ENCODE results near the gene CCDC24. TPM values are rescaled to one million over a fixed set of nuclear protein-coding genes. Genes with fewer than 3 reads are reported as not detected.
A peak's percentile ranks its signal among the peaks of the same experiment; 100 is the strongest.

CCDC24 gene
- 1 to 10 TPM; 1.8 to 5.9 (median 3.7) TPM for polyA plus RNA-seq

DNA sequence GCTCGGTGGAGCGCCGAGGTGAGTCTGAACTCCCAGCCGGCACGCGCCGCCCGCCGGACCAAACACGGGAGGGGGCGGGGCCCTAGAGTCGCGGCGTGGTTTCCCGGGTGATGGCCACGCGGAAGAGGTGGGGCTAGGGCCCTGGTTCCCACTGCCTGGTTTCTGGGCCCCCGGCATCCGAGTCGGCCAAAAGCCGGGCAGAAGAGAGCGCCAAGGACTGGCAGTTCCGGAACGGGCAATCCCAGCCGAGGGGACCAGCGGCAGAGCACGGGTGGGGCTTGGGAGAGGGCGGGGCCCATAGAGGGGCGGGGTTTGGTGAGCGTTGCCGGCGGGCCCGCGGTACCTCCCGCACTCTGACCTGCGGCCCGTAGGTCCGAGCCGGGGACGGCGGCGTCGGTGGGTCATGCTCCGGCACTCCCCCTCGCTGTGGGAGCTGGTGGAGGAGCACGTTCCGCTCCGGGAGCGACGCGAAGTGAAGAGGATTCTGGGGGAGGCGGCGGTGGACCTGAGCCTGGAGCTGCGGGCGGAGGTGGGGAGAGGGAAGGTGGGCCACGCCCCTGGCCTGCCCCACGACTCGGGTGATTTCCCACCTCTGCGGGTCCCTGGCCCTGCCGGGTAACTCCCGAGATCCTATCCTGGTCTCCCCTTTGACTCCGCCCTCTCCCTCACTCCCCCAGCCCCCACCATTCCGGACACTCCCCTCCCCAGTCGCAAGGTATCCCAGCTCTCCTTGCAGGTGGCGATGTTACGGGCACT lies at the start of gene CCDC24:
Gene CCDC24, plus strand, starts transcription at position 124 of the 756 bp plus-strand sequence. Its CDS starts 280 bp downstream, at position 404.
- WGBS, 3 donors, result 0 to 1% (median 1%) methylated on average over 49 to 66 of the region's 66 CpGs
- H3K27ac ChIP-seq (ENCODE audit: low read depth, low read length), result no peak within 1 kb of the TSS

DNA sequence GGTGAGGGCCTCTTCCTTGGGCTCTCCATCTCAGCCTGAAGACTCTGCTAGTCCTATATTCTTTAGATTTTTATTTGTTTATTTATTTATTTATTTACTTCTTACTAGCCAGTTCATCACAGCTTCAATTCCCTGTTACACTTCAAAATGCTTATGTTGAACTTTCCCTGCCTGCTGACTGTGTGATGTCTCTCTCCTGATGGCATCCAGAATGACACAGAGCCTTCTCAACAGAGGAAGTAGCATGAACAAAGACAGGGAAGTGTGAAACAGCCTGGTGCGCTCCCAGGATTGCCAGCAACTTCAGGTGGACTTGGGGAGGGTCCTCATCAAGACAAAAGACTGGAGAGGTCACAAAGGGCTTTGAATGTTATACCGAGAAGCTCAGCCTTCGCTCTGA lies 49.0 kb upstream of the CCDC24 start:
- no peak overlapping the region for H3K27ac ChIP-seq (ENCODE audit: low read depth, low read length)
- 80 to 92% (median 91%) methylated on average over 3 of the region's 3 CpGs for WGBS, 3 donors

DNA sequence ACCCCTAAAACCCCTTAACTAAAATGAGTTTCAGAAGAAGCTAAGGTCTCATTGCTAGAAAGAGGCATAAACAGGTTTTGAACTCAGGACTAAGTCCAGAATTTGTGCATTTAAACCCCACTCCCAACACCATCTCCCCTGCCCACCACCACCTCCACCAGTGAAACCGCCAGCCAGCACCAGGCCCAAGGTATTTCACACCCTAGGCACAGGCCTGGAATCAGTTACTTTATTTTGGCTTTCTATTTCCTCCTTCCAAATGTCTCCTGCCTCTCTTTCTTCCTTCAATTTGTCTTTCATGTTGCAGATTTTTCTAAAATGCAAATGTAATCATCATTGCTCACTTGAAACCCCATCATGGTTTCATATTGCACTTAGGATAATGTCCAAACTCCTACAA lies 46.5 kb upstream of the CCDC24 start:
- 92 to 100% (median 93%) methylated on average over 1 of the region's 1 CpG for WGBS, 3 donors
- no peak overlapping the region for H3K27ac ChIP-seq (ENCODE audit: low read depth, low read length)

DNA sequence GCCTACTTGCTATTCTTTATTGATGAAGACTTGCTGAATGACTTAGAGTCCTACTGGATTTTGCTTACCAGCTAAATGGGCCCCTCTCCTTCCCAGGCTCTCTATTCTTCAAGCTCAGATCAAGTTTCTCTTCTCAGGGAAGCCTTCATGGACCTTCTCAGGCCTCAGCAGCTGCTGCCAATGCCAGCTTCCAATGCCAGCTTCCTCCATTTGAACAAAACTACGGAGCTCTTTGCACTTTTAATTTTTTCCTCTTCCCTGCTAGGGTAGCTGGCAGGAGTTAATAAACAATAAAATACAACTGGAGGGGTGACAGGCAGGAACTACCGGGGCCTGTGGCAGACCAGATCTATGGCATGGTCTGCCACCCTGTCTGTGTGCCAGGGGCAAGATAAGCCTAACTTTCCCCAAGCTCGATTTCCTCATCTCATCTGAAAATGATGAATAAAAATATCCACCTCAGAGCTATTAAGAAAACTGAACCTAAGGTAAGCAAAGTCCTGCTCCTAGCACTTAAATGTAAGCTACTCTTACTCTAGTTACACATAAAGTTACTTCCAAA lies 45.6 kb upstream of the CCDC24 start:
- WGBS, 3 donors, result 2 to 8% (median 8%) methylated on average over 3 of the region's 3 CpGs
- no peak overlapping the region for H3K27ac ChIP-seq (ENCODE audit: low read depth, low read length)

DNA sequence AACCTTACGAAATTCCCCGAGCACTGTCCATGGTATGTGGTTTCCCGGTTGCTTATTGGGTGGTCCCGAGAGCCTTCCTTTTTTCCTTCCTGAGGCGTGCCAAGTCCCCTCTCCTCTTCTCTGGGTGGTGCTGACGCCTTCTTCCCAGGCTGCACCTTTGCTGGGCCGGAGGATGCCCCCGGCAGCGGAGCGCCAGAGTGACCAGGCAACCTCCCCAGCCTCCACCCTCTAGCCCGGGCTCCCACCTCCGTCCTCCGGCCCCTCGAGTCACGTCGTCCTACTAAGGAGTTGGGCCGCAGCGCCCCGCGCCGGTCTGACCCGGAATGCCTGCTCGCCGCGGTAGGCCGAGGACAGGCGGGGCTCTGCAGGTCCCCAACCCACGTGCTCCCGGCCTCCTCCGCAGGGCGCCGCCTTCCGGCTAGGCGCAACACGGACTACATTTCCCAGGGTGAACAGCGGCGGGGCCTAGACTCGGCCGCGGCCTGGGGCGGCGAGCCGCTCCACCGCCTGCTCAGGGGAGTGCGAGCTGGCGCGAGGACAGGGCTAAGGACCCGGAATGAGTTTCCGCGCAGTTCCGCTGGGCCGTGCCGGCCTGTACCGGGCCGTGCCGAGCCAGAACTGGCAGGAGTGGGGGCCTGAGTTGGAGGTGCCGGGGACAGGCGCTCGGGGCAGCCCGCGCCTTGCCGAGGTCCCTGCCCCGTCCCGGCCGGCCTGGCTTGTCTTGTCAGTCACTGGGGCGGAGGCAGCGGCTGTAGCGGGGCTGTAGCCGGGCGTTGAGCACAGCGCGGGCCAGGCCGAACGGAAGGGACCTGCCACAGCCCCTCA lies 45.0 kb upstream of the CCDC24 start, which contains the start of gene IPO13:
Gene IPO13, plus strand, starts transcription at position 715 of the 825 bp plus-strand sequence. CDS start 651 bp downstream, outside the sequence.
- H3K27ac ChIP-seq (ENCODE audit: low read depth, low read length), result peak within 1 kb of the TSS; percentile 4
- WGBS, 3 donors, result 0% methylated on average over 65 to 74 of the region's 74 CpGs

DNA sequence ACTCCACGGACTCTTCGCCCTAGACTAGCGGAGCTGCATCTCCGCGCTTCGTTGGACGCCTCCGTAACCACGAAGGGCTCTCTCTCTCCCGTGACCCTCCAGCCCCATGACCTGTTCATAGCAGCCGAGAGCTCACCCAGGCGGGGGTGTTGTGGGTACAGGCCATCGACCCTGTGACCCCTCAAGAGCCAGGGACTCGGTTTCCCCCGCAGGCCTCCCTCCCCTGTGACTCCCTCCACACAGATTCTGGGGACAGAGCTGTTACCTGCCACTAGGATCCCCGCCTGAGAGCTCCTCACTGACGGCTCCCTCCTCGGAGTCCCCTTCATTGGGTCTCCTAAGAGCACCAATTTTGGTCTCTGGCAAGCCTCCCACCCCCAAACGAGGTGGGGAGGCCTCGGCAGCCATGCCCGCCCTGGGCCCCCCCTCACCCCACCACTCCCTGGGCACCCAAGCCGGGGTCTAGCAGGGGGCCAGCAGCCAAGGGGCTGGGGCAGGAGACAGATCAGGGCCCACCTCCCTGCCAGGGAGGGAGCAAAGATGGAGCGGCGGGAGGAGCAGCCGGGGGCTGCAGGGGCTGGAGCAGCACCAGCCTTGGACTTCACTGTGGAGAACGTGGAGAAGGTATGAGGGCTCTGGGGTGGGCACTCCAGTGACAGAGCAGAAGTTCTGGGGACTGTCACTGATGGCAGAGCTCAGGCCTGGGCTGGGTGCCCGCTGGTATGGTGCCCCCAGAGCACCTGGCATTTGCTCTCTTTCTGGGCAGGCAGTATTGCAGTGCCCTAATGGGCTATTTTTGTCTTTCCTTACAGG lies 44.1 kb upstream of the CCDC24 start:
- H3K27ac ChIP-seq (ENCODE audit: low read depth, low read length), result peak overlapping the region; percentile 4
- WGBS, 3 donors, result 5 to 6% (median 5%) methylated on average over 27 of the region's 27 CpGs

DNA sequence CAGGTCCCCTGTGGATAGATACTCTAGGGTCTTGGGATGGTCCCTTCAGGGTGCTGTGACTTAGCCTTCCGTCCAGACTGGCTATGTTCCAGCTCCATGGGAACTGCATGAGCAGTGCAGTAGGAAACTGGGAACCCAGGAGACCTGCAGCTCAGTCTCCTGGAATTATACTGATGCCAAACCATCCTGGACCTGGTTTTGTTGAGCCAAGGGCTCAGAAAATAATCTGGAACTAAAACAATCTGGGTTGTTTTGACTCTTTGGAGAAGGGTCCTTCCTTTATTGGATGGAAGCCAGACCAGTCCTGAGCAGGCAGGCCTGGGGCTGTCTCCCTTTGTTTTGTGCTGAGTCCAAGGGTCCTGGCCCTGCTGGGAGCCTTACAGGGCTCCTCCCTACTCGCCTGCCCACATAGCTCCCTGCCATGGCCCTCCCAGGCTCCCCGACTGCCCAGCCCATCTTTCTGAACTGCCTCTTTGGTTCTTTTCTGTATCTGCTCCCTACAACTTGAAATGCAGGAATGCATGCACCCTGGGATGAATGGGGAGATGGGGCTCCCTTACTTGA lies 43.4 kb upstream of the CCDC24 start:
- WGBS, 3 donors, result 27 to 44% (median 40%) methylated on average over 3 of the region's 3 CpGs
- H3K27ac ChIP-seq (ENCODE audit: low read depth, low read length), result no peak overlapping the region

DNA sequence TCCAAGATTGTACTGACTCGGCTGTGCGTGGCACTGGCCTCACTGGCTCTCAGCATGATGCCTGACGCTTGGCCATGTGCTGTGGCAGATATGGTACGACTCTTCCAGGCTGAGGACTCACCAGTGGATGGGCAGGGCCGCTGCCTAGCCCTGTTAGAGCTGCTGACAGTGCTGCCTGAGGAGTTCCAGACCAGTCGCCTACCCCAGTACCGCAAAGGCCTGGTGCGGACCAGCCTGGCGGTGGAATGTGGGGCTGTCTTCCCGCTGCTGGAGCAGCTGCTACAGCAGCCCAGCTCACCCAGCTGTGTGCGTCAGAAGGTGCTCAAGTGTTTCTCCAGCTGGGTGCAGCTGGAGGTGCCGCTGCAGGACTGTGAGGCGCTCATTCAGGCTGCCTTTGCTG lies 41.7 kb upstream of the CCDC24 start:
- WGBS, 3 donors, result 89 to 94% (median 91%) methylated on average over 13 of the region's 13 CpGs
- H3K27ac ChIP-seq (ENCODE audit: low read depth, low read length), result no peak overlapping the region

DNA sequence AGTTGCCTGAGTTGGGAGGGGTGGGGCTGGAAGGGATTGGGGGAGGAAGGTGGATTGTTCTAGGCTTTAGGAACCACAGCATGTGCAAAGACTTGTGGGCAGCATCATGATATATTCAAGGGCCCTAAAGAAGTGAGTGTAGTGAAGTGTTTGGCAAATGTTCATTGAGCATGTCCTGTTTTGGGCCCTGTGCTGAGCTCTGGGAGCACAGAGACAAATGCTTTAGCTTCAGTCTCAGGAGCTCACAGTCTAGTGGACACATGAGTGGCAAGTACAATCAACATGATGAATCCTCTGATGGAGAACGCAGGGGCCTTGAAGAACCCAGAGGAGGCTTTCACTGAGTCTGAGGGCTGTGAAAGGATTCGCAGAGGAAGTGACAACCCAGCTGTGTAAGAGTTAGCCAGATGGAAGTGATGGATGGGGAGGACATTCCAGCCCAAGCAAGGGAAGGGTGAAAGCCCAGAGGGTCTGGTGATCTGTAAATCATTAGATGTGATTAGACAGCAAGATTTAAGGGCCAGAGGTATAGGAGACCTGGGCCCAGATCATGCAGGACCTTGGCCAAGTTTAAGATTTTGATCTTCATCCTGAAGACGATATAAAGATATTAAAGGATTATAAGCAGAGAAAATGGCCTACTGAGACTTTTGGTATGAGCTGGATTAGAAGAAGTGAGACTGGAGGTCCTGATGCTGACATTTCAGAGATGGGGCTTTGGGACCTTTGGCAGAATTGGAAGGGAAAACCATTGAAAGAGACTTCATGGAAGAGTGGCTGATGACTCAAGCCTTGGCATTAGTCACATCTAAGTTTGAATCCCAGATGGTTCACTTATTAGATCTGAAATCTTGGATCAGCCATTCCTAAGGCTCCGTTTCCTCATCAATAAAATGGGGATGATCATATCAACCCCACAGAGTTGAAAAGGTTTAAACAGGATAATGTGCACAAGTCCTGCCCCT lies 40.1 kb upstream of the CCDC24 start:
- H3K27ac ChIP-seq (ENCODE audit: low read depth, low read length), result no peak overlapping the region
- 87 to 92% (median 87%) methylated on average over 4 of the region's 4 CpGs for WGBS, 3 donors

DNA sequence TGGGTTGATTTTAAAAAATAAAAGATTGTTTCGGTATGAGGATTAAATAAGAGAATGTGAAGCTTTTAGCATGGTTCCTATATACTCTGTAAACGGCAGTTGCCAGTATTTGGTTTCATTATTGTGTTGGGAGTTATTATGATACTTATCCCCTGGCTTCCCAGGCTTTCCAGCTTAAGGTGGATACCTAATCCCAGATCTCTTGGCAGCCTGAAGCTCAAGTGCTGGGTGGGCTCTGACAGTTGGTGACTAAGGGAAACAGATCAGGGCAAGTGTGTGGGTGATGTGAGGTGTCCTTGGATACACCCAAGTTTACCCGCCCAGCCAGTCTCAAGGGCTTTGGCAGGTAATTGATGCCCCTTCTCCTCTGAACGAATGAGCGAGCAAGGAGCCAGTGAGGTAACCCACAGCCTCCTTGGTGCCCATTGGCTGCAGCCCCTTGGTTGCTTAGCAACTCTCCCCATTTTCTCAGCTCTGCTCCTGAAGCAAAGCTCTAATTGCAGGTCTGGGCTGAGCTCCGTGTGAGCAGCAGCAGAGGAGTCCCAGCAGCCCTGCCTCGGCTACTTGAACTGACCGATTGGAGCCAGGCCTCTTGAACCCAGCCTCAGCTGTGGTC lies 38.6 kb upstream of the CCDC24 start:
- H3K27ac ChIP-seq (ENCODE audit: low read depth, low read length), result no peak overlapping the region
- WGBS, 3 donors, result 69 to 80% (median 74%) methylated on average over 8 of the region's 8 CpGs

DNA sequence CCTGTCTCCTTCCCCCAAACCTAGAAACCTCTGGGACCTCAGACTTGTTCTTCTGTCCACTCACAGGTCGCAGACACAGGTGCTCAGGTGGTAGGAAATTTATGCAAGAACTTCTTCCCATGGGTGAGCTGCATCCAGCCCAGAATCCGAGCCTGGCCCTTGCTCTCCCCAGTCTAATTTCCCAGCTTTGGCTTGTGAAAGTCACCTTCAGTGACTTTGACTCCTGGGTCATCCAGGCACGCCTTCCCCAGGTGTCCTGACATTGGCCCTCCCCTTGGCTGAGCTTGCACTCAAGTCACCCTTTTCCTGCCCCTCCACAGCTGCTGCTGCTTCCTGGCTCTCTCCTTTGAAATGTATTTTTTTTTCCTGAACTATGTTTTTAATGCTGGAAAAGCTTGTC lies 38.0 kb upstream of the CCDC24 start:
- whole genome bisulfite sequencing, 3 donors, result 71 to 83% (median 79%) methylated on average over 3 of the region's 3 CpGs
- no peak overlapping the region for H3K27ac ChIP-seq (ENCODE audit: low read depth, low read length)

DNA sequence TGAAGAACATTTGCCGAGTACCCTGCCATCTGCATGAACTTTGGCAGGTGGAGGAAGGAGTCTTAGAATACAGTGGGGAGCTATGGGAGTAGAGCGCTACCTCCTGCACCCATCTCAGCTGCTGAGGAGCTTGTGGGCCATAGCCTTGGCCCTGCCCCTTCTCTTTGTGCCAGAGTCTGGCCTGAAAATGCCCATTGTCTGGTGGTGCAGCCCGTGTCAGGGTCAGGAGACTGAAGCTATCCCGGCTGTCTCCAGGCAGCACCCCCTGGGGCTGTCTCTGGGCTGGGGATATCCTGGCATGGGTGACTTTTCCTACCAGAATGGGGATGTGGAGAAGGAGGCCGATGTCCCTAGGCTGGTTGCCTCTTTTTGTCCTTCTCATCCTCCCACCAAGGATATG lies 37.4 kb upstream of the CCDC24 start:
- WGBS, 3 donors, result 88 to 89% (median 88%) methylated on average over 5 of the region's 5 CpGs
- no peak overlapping the region for H3K27ac ChIP-seq (ENCODE audit: low read depth, low read length)

DNA sequence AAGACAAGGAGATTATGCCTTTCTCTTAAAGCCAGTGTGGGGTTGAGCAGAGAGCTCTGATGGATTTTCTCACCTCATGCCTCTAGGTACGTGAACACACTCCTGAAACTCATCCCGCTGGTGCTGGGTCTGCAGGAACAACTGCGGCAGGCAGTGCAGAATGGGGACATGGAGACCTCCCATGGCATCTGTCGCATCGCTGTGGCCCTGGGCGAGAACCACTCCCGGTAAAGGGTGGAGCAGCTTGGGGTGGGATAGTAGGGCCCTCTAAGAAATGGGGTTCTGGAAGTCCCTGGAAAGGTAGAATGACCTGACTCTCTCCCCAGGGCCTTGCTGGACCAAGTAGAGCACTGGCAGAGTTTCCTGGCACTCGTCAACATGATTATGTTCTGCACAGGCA lies 35.2 kb upstream of the CCDC24 start:
- WGBS, 3 donors, result 95 to 96% (median 96%) methylated on average over 8 of the region's 8 CpGs
- no peak overlapping the region for H3K27ac ChIP-seq (ENCODE audit: low read depth, low read length)

DNA sequence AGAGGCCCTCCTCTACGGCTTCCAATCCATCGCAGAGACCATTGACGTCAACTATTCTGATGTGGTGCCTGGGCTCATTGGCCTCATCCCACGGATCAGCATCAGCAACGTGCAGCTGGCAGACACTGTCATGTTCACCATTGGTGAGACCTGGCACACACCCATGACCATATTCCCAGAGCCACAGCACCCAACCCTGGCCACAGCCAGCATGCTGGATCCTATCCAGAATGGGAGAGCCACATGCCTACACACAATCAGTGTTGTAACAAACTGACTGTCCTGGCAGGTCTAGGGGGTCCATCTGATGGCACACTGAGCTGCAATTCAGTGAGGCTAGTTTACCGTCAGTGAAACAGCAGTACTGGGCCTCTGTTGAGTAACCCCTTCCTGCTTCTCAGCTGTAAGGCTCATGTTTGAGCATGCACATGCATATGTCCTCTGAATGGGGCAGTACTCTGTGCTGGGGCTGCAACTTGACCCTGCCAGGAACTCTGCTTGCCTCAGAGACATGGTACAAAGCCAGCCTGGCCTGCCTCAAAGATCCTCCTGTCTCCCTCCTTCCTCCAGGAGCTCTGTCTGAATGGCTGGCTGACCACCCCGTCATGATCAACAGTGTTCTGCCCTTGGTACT lies 33.9 kb upstream of the CCDC24 start:
- 76 to 90% (median 87%) methylated on average over 7 of the region's 7 CpGs for WGBS, 3 donors

DNA sequence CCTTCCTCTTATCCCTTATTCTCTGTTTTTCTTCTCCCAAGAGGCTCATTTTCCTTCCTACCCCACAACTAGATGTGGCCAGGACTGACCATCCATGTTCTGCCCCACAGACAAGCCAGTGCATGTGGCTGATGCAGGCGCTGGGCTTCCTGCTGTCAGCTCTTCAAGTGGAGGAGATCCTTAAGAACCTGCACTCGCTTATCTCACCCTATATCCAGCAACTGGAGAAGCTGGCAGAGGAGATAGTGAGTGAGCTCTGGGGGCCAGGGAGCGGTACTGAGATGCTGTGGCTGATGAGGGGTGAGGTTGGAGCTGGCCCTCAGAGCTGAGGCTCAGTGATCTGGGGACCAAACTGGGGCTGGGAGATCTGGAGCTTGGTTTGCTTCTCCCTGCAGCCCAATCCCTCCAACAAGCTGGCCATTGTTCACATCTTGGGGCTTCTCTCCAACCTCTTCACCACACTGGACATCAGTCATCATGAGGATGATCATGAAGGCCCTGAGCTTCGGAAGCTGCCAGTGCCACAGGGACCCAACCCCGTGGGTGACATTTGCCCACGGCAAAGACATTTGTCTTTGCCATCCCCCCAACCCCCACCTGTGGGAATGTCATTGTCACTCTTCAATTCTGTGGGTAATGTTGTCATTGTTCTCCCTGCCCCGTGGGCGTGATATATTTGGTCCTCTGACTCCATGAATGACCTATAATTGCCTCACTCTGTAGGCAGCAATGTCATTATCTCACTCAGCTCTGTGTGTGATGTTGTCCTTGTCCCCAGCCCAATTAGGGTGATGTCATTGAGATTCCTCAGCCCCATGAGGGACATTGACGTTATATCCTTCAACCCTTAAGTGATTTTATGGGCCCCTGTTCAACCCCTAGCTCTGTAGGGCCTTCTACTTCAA lies 32.8 kb upstream of the CCDC24 start:
- 88 to 92% (median 89%) methylated on average over 9 of the region's 9 CpGs for WGBS, 3 donors
- no peak overlapping the region for H3K27ac ChIP-seq (ENCODE audit: low read depth, low read length)

More for the DNA sequence above, 33.9 kb upstream of the CCDC24 start:
- H3K27ac ChIP-seq (ENCODE audit: low read depth, low read length), result no peak overlapping the region
